GM18519 (cell line): ENCODE measurements around the gene AUTS2.

Source experiments
- ATAC-seq: cut with Tn5 transposase; IDR thresholded peaks from one replicate; pipeline ENCODE4 v1.9.1; 2021; ENCODE audit warnings: mild to moderate bottlenecking, moderate library complexity; ENCODE audit not compliant: unreplicated experiment, low FRiP score

AUTS2 gene

GRCh38 chr7:69749994-69750393, 151.7 kb downstream of the AUTS2 start:
- no peak for ATAC-seq

- ATAC-seq: no peak
These were observed 152.8 kb downstream of the AUTS2 start for GRCh38 chr7:69751026-69751425.

GRCh38 chr7:69753981-69754380, 155.7 kb downstream of the AUTS2 start:
- no peak for ATAC-seq

- no peak for ATAC-seq
These were observed 156.2 kb downstream of the AUTS2 start for GRCh38 chr7:69754476-69754875.

GRCh38 chr7:69756235-69756634, 158.0 kb downstream of the AUTS2 start:
- ATAC-seq: no peak

GRCh38 chr7:69757528-69757927, 159.3 kb downstream of the AUTS2 start:
- no peak for ATAC-seq

GRCh38 chr7:69757981-69758430, 159.7 kb downstream of the AUTS2 start:
- ATAC-seq: no peak

GRCh38 chr7:69759373-69759772, 161.1 kb downstream of the AUTS2 start:
- no peak for ATAC-seq

- no peak for ATAC-seq
These were observed 163.1 kb downstream of the AUTS2 start for GRCh38 chr7:69761290-69761922.

- ATAC-seq: no peak
These were observed 164.6 kb downstream of the AUTS2 start for GRCh38 chr7:69762821-69763352.

GRCh38 chr7:69763513-69763912, 165.2 kb downstream of the AUTS2 start:
- no peak for ATAC-seq

GRCh38 chr7:69764147-69764546, 165.9 kb downstream of the AUTS2 start:
- ATAC-seq: no peak

- no peak for ATAC-seq
These were observed 166.4 kb downstream of the AUTS2 start for GRCh38 chr7:69764681-69765080.

GRCh38 chr7:69765879-69766278, 167.6 kb downstream of the AUTS2 start:
- peak; percentile 45 for ATAC-seq

- no peak for ATAC-seq
These were observed 170.8 kb downstream of the AUTS2 start for GRCh38 chr7:69768986-69769595.

GRCh38 chr7:69769826-69770225, 171.6 kb downstream of the AUTS2 start:
- no peak for ATAC-seq

GRCh38 chr7:69770613-69771012, 172.3 kb downstream of the AUTS2 start:
- no peak for ATAC-seq

- ATAC-seq: no peak
These were observed 174.6 kb downstream of the AUTS2 start for GRCh38 chr7:69772718-69773436.

- no peak for ATAC-seq
These were observed 175.4 kb downstream of the AUTS2 start for GRCh38 chr7:69773535-69774225.

- ATAC-seq: no peak
These were observed 177.0 kb downstream of the AUTS2 start for GRCh38 chr7:69775231-69775771.

GRCh38 chr7:69776611-69777010, 178.3 kb downstream of the AUTS2 start:
- ATAC-seq: no peak
